Heart right ventricle (tissue), 16 donors: ENCODE data around the gene TRIM44. TPM values are rescaled to one million over a fixed set of nuclear protein-coding genes. Genes with fewer than 3 reads are reported as not detected.

Experiments used
- ATAC-seq, 8 donors: fragments of 200-7000 bp; cut with Tn5 transposase; one replicate each; pipeline ENCODE4 v1.9.1; 2020; ENCODE audit warnings: mild to moderate bottlenecking in 8 of 8, moderate library complexity in 8 of 8, moderate number of reproducible peaks in 1 of 8
- DNase-seq, 2 donors: peaks; one replicate each; pipeline ENCODE4 v3.0.0-alpha.2; 2020
- H3K27ac ChIP-seq, 10 donors: fragments of 200-600 bp; sonication (generic) in 2 of 10; one replicate each; pipeline versions ENCODE4 v1.5.0 to v1.8.0; 2020 to 2022; ENCODE audit warnings: mild to moderate bottlenecking in 3 of 10
- H3K27me3 ChIP-seq, 7 donors: fragments of 200-600 bp; one replicate each; pipeline ENCODE4 v1.8.0; 2021 to 2022; ENCODE audit warnings: mild to moderate bottlenecking in 2 of 7
- H3K36me3 ChIP-seq, 9 donors: fragments of 200-600 bp; sonication (generic) in 1 of 9; one replicate each; pipeline versions ENCODE4 v1.5.0 to v1.8.0; 2020 to 2022; ENCODE audit warnings: mild to moderate bottlenecking in 2 of 9
- H3K4me1 ChIP-seq, 9 donors: fragments of 200-600 bp; sonication (generic) in 1 of 9; one replicate each; pipeline versions ENCODE4 v1.5.0 to v1.8.0; 2020 to 2022; ENCODE audit warnings: mild to moderate bottlenecking in 4 of 9
- H3K4me3 ChIP-seq, 10 donors: fragments of 200-600 bp; sonication (generic) in 2 of 10; one replicate each; pipeline versions ENCODE4 v1.5.0 to v1.8.0; 2020 to 2022; ENCODE audit warnings: mild to moderate bottlenecking in 7 of 10, moderate library complexity in 2 of 10
- H3K9me3 ChIP-seq, 11 donors: fragments of 200-600 bp in 10 of 11; sonication (generic) in 2 of 11; one replicate each; pipeline versions ENCODE4 v1.5.0 to v1.8.0; 2013 to 2022; ENCODE audit warnings: mild to moderate bottlenecking in 2 of 11, control low read depth in 1 of 11, moderate library complexity in 1 of 11
- WGBS, 2 donors: extraction: QIAGEN DNeasy Blood & Tissue Kit; methylation state at CpG; one replicate each; pipeline ENCODE4 v1.1.7; 2013; ENCODE audit warnings: inconsistent platforms in 1 of 2; 5-methylcytosine and 5-hydroxymethylcytosine counted together
- intact Hi-C, 10 donors: fragments of 100-400 bp; cut with DNase I; formaldehyde crosslinking; loops; one replicate each; pipeline versions ENCODE4 v1.11.1 to v1.14.2; 2022
- polyA plus RNA-seq, 2 donors: library from polyadenylated mRNA; stranded (reverse); fragments of 200-250 nt; gene quantifications; one replicate each; pipeline ENCODE4 v1.2.3, GENCODE V29; 2013
- total RNA-seq, 10 donors: library from RNA; stranded (reverse); fragmentation: NEBNext Ultra II Directional in 3 of 10; extraction: Animal tissue kit (Norgen Biotek cat#: 25700) in 3 of 10; gene quantifications; one replicate each; pipeline versions ENCODE4 v1.2.1 to v1.2.4, GENCODE V29; 2021 to 2023
- TF ChIP-seq, protein P1 (sequence below), 9 donors: fragments of 200-600 bp; sonication (generic) in 2 of 9; IDR thresholded peaks; one replicate each; pipeline versions ENCODE4 v1.5.0 to v1.8.0; 2021 to 2022; ENCODE audit warnings: antibody characterized with exemption in 9 of 9, mild to moderate bottlenecking in 5 of 9, moderate library complexity in 1 of 9
- donor health status: Arrhythmogenic right ventricular cardiomyopathy.
- donor health status: ischemic (EF 13 %, LVEDD 7.1; RV severe dilation, severe dysfunction).
- donor health status: healthy with polysubstance abuse.
- donor health status: DM: no; HTN: yes; CAD: no.
- donor health status: DM: no; HTN: no; CAD: no.
- donor health status: ischemic (EF 25% LVEDD 6.9; RV normal size, moderate dysfunction).
- donor health status: ischemic (EF 25% LVEDD 5.7; RV mildly dilated, moderate dysfunction).
- donor health status: healthy.
- donor health status: DM: yes; HTN: yes; CAD: no.
- donor health status: Ischemic cardiomyopathy.
- donor health status: ischemic (EF 35%, LVEDD 5.7; RV mildly dilated, moderate dysfunction).
- donor health status: nonischemic (EF 11% LVEDD 7.7; RV severe dilation, severe dysfunction).
- donor health status: DM: yes; HTN: yes; CAD: no.
- donor health status: PGD.
- donor health status: ischemic (EF 29% LVEDD 5.4; RV normal size, mild dysfunction).
- donor health status: nonischemic (EF 23%, LVEDD 6.1; RV moderate dilation, normal function).

Gene TRIM44
- total and polyA plus RNA-seq, 12 donors, result 6.4 to 59.2 (median 44.5) TPM

- peaks cover 0 to 23% (median 13%) of the 10 kb centered on the region in 9 donors for H3K4me1 ChIP-seq
- DNase-seq (no peak), ATAC-seq (no peak)
- TF ChIP-seq, protein P1, sequence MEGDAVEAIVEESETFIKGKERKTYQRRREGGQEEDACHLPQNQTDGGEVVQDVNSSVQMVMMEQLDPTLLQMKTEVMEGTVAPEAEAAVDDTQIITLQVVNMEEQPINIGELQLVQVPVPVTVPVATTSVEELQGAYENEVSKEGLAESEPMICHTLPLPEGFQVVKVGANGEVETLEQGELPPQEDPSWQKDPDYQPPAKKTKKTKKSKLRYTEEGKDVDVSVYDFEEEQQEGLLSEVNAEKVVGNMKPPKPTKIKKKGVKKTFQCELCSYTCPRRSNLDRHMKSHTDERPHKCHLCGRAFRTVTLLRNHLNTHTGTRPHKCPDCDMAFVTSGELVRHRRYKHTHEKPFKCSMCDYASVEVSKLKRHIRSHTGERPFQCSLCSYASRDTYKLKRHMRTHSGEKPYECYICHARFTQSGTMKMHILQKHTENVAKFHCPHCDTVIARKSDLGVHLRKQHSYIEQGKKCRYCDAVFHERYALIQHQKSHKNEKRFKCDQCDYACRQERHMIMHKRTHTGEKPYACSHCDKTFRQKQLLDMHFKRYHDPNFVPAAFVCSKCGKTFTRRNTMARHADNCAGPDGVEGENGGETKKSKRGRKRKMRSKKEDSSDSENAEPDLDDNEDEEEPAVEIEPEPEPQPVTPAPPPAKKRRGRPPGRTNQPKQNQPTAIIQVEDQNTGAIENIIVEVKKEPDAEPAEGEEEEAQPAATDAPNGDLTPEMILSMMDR (IDR thresholded peaks at IDR 0.05), result no peak
- H3K36me3 ChIP-seq, result no peaks in the 10 kb centered on the region
- no peak overlapping the region for H3K4me3 ChIP-seq
- 97% methylated on average over 2 of the region's 2 CpGs for WGBS, 2 donors
- intact Hi-C loops, result no loop called here
- no peaks in the 10 kb centered on the region for H3K27me3 ChIP-seq
- H3K9me3 ChIP-seq, result peaks cover 0 to 5% (median 0%) of the 10 kb centered on the region in 11 donors
- no peak overlapping the region for H3K27ac ChIP-seq
Observed at GRCh38 chr11:35717520-35717919, 54.9 kb downstream of the TRIM44 start.

- peak in 1 of 8 donors; percentile 61 for ATAC-seq
- Histone ChIP-seq H3K4me3 (no peak overlapping the region), H3K36me3 (peaks cover 0 to 12% (median 5%) of the 10 kb centered on the region in 9 donors), H3K9me3 (no peaks in the 10 kb centered on the region), H3K4me1 (peaks cover 0 to 41% (median 23%) of the 10 kb centered on the region in 9 donors), H3K27me3 (no peaks in the 10 kb centered on the region), H3K27ac (peak overlapping the region in 2 of 10 donors; percentile 6 to 60)
- intact Hi-C loops, result no loop called here
- no peak for DNase-seq
- TF ChIP-seq, protein P1 (IDR thresholded peaks at IDR 0.05), result no peak
- WGBS, 2 donors, result 56 to 66% methylated on average over 2 of the region's 2 CpGs
Observed at GRCh38 chr11:35721651-35722282, 59.2 kb downstream of the TRIM44 start.

DNA sequence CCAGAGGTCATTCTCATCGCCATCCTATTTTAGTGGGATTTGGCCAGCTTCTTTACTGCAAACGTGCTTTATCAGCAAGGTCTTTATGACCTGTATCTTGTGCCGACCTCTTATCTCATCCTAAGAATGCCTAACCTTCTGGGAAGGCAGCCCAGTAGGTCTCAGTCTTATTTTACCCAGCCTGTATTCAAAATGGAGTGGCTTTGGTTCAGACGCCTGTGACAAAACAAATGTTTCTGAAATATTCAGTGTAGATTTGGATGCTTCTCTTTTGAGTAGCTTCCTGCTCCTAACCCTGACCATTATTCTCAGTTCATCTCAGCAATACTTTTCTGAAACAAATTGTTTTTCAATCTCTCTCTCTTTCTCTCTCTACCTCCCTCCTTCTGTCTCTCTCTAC is 60.1 kb downstream of the TRIM44 start:
- no peak for ATAC-seq
- no peak for DNase-seq
- Histone ChIP-seq H3K4me3 (no peak overlapping the region), H3K27me3 (no peaks in the 10 kb centered on the region), H3K27ac (peak overlapping the region in 1 of 10 donors; percentile 60), H3K4me1 (peaks cover 0 to 41% (median 23%) of the 10 kb centered on the region in 9 donors), H3K9me3 (no peaks in the 10 kb centered on the region), H3K36me3 (peaks cover 0 to 20% (median 5%) of the 10 kb centered on the region in 9 donors)
- TF ChIP-seq, protein P1 (IDR thresholded peaks at IDR 0.05), result no peak
- 50 to 56% methylated on average over 4 of the region's 4 CpGs for whole genome bisulfite sequencing, 2 donors
- intact Hi-C loops, result no loop called here

- 100% methylated on average over 1 of the region's 1 CpG for WGBS, 2 donors
- ATAC-seq (no peak), DNase-seq (no peak)
- peaks cover 0 to 41% (median 23%) of the 10 kb centered on the region in 9 donors for H3K4me1 ChIP-seq
- peaks cover 0 to 29% (median 5%) of the 10 kb centered on the region in 9 donors for H3K36me3 ChIP-seq
- no peak overlapping the region for H3K4me3 ChIP-seq
- H3K27me3 ChIP-seq, result no peaks in the 10 kb centered on the region
- intact Hi-C loops, result no loop called here
- TF ChIP-seq, protein P1 (IDR thresholded peaks at IDR 0.05), result no peak
- H3K9me3 ChIP-seq, result no peaks in the 10 kb centered on the region
- no peak overlapping the region for H3K27ac ChIP-seq
Observed at GRCh38 chr11:35723493-35723892, 60.9 kb downstream of the TRIM44 start.
